ENCODE results near the gene MPEG1.

Gene MPEG1

GRCh38 chr11:59174664-59175033 lies 38.1 kb downstream of the MPEG1 start:
- H3K9me3 Mint-ChIP-seq = peaks cover 4% of the 10 kb centered on the region
- H3K4me1 Mint-ChIP-seq (ENCODE audit: low read depth) = peaks cover 7% of the 10 kb centered on the region
- H3K36me3 Mint-ChIP-seq (ENCODE audit: low read depth) = no peaks in the 10 kb centered on the region
- H3K27ac Mint-ChIP-seq = no peak overlapping the region
- peaks cover 55% of the 10 kb centered on the region for H3K27me3 Mint-ChIP-seq (ENCODE audit: low read depth)
- H3K4me3 Mint-ChIP-seq = no peak overlapping the region

GRCh38 chr11:59173964-59174663 lies 38.6 kb downstream of the MPEG1 start:
- Mint-ChIP-seq H3K36me3 (ENCODE audit: low read depth) (no peaks in the 10 kb centered on the region), H3K4me3 (no peak overlapping the region), H3K4me1 (ENCODE audit: low read depth) (peaks cover 7% of the 10 kb centered on the region), H3K9me3 (no peaks in the 10 kb centered on the region), H3K27me3 (ENCODE audit: low read depth) (peaks cover 50% of the 10 kb centered on the region), H3K27ac (no peak overlapping the region)

GRCh38 chr11:59173080-59173963 lies 39.4 kb downstream of the MPEG1 start:
- peaks cover 46% of the 10 kb centered on the region for H3K27me3 Mint-ChIP-seq (ENCODE audit: low read depth)
- H3K9me3 Mint-ChIP-seq = no peaks in the 10 kb centered on the region
- H3K4me1 Mint-ChIP-seq (ENCODE audit: low read depth) = peaks cover 7% of the 10 kb centered on the region
- H3K36me3 Mint-ChIP-seq (ENCODE audit: low read depth) = no peaks in the 10 kb centered on the region
- peak overlapping the region; percentile 45 for H3K27ac Mint-ChIP-seq
- peak overlapping the region; percentile 85 for H3K4me3 Mint-ChIP-seq

- peaks cover 43% of the 10 kb centered on the region for H3K27me3 Mint-ChIP-seq (ENCODE audit: low read depth)
- H3K36me3 Mint-ChIP-seq (ENCODE audit: low read depth) = no peaks in the 10 kb centered on the region
- H3K9me3 Mint-ChIP-seq = no peaks in the 10 kb centered on the region
- peak overlapping the region; percentile 85 for H3K4me3 Mint-ChIP-seq
- peak overlapping the region; percentile 45 for H3K27ac Mint-ChIP-seq
- peaks cover 7% of the 10 kb centered on the region for H3K4me1 Mint-ChIP-seq (ENCODE audit: low read depth)
Observed at GRCh38 chr11:59172345-59173079, 40.2 kb downstream of the MPEG1 start.

- Mint-ChIP-seq H3K9me3 (no peaks in the 10 kb centered on the region), H3K36me3 (ENCODE audit: low read depth) (no peaks in the 10 kb centered on the region), H3K4me3 (peak within 1 kb of the TSS; percentile 85), H3K27me3 (ENCODE audit: low read depth) (peaks cover 41% of the 10 kb centered on the region), H3K27ac (peak within 1 kb of the TSS; percentile 45), H3K4me1 (ENCODE audit: low read depth) (peaks cover 7% of the 10 kb centered on the region)
Observed at GRCh38 chr11:59171508-59172322, 41.0 kb downstream of the MPEG1 start, which contains the start of gene DTX4. Gene DTX4, plus strand, starts transcription at chr11:59172132. Its CDS starts 464 bp downstream, at chr11:59172596.

- Mint-ChIP-seq H3K9me3 (no peaks in the 10 kb centered on the region), H3K4me3 (no peak overlapping the region), H3K27me3 (ENCODE audit: low read depth) (peaks cover 40% of the 10 kb centered on the region), H3K36me3 (ENCODE audit: low read depth) (no peaks in the 10 kb centered on the region), H3K4me1 (ENCODE audit: low read depth) (peaks cover 4% of the 10 kb centered on the region), H3K27ac (no peak overlapping the region)
Observed at GRCh38 chr11:59164028-59164427, 48.7 kb downstream of the MPEG1 start.
